GM18517 (cell line): ENCODE data around the gene SDK2.

Experiments used
- ATAC-seq: cut with Tn5 transposase; IDR thresholded peaks from one replicate; pipeline ENCODE4 v1.9.1; 2021; ENCODE audit warnings: mild to moderate bottlenecking, moderate library complexity; ENCODE audit not compliant: unreplicated experiment

SDK2 gene

DNA sequence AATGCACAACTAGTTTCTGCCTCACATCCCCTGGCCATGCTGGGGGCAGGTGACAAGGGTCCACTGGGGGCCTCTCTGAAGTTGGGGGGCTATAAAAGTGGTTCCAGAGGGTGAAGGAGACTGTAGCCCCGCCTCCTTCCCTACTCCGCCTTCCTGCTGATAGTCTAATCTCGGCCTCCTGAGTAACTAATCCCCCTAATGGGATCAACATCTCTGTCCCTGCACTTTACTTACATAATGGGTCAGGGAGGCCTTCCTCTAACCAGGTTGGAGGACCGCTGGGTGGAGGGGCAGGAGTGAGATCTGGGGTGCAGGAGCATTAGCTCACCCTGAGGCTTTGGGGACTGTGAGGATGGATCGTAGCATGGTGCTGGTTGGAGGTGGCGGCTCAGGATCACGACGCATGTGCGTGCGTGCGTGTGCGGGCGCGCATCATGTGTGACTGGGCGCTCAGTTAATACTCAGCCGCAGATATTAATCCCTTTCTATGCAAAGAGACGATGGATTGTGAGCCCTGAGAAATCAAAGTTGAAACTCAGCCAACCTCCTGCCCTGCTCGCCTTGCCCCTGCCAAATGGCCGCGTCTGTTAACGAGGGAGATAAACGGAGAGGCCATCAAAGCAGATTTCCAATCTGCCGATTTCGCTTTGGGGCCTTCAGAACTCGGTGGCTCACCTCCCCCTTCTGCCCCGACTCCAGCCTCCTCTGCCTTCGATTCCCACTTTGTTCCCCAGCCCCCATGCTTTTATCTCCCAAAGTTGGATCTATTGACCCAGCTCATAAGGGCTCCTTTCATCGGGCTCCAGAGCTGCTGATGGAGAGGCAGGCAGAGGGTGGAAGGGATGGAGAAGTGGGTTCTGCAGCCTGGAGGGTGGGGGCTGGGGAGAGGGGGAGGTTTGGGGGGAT is 107.3 kb downstream of the SDK2 start:
- no peak for ATAC-seq

DNA sequence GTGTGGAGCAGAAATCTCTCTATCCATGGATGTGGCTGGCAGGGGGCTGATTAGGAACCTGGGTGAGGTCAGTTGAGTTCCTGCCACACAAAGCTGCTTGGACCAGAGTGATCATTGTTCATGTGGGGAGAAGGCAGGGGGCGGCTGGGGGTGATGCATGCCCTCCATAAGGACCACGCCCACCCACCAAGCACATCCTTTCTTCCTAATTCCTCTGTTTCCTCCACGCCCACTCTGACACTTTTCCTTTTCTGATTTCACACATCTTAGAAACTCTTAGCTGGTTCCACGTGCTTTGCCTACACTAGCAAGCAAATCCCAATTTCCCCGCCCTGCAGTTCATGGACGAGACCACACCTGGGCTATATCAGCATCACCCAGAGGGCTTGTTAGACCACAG is 108.5 kb downstream of the SDK2 start:
- no peak for ATAC-seq

DNA sequence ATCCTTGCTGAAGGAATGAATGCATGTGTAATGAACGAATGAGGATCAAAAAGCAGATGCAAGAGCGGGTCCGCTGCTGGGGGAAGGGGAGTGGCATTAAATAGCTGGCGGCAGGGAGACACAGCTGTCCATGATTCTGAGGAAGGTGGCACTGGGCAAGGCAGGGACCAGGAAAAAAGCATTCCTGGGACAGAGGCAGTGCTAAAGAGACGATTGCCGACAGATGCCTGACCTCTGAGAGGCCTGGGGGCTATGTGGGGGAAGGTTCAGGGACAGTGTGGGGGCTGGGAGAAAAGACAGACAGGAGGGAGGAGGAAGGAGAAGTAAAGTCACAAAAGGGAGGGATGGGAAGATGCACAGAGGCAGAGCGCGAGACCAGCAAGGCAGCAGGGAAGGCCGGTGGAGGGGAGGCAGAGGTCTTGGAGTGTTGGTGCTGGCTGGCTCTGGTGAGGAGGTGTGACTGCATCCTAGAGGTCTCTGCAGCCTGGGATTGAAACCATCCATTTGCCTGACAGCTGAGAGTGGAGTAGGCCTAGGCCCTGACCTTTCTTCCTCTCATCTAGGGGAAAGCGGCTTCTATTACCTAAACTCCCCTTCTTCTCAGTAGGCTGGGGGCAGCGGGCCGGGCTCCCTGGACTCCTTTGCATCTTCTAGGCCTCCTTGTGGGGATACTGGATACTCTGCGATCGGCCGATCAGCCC is 109.9 kb downstream of the SDK2 start:
- ATAC-seq, result no peak

DNA sequence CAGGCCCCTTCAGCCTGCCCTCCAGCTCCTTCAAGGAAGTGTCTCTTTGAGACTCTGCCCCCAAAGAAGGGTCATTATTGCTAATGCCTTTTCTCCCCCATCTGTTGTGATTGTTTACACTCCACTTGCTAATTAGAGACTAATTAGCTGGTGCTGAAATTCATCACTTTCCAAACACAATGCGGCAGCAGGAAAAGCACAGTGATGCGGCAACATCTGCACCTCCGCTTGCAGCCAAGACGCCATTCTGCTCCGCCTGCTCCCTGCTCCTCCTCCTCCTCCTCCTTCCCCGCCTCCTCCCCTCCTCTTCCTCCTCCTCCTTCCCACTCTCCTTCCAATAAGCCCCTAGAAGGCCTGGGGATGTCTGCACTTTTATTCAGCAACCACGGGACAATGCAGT is 110.5 kb downstream of the SDK2 start:
- ATAC-seq, result no peak

DNA sequence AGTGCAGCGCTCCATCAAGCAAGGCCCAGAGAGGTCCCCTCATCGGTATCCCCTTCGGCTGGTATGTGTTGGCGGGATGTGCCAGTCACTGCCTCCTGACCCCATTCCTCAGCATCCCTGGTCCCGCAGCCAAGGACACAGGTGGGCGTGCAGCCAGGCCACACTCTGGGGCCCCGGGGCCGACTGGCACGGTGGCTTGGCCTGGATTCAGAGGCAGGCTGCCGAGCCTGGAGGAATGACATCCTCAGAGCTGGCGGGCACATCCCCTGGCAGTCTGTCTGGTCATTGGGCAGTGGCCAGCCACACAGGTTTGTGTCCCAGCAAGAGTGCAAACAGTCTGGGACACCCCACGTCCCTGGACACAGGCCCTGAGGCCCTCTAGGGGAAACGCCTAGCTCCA is 111.1 kb downstream of the SDK2 start:
- no peak for ATAC-seq

DNA sequence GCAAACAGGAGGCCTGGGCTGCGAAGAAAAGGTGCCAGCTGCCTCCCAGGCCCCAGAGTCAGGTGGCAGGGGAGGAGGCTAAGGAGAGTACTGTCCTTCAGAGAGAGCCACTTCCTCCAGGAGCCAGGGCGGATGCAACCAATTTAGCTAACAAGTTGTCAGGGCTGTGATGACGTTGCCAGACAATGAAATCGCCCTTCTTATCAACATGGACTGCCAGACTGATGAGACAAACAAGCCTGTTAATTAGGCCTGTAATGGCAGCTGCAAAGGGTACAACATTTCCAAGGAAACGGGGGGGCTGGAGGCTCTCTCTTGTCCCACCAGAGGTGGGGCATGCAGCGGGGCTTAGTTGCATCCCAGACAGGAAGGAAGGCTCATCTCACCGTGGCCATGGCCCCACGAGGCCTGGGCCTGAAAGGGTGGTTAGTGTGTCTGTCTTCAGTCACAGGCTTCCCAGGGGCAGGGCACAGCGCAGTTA is 111.8 kb downstream of the SDK2 start:
- no peak for ATAC-seq

DNA sequence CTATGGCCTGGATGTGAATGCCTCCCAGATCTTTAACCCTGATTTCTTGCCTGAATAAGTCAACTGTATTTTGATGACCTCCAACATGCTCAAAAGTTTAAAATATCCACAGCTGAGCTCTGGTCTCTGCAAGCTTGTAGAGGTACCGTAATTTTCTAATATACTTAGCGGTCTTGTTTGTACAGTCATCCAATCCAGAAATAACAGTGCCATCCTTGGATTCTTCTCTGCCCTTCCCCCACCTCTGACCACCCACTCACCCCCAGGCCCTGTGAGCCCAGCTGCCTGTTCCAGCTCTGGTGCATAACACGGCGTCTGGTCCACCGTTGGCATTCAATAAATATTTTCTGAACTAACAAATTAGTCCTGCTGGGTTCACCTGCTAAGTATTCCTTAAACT is 113.1 kb downstream of the SDK2 start:
- no peak for ATAC-seq

DNA sequence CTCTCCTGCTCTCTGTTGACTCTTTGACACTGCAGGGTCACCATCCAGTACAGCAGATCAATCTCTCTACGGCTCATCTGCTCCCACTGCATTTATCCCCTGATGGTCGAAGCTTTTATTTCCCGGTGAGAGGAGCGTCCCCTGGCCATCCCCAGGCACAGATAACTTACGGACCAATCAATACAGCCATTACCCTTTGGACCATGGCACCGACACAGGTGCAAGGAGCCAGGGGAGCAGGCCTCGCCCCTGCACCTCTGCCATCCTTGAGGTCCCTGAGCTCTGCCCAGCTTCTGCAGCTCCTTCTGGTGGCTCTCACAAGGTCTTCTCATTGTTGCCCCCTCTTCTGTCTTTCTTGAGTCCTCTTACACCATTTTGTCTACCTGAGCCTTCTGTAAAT is 115.6 kb downstream of the SDK2 start:
- no peak for ATAC-seq

DNA sequence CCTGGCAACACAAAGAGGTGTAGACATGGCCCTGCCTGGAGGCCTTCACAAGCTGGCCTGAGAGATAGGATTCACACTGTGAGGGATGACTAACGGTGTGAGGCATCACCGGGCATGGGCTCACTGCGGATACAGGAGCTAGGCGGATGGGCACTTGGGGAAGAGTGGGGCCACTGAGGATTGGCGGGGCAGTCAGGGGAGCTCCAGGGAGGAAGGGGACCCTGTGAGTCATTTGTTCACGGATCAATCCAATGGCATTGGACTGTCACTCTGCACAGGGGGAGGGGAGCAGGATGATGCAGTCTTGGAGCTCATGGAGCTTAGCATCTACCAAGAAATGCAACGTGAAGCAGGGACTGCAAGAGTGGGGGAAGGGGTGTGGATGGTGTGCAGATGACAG is 117.3 kb downstream of the SDK2 start:
- ATAC-seq, result no peak

DNA sequence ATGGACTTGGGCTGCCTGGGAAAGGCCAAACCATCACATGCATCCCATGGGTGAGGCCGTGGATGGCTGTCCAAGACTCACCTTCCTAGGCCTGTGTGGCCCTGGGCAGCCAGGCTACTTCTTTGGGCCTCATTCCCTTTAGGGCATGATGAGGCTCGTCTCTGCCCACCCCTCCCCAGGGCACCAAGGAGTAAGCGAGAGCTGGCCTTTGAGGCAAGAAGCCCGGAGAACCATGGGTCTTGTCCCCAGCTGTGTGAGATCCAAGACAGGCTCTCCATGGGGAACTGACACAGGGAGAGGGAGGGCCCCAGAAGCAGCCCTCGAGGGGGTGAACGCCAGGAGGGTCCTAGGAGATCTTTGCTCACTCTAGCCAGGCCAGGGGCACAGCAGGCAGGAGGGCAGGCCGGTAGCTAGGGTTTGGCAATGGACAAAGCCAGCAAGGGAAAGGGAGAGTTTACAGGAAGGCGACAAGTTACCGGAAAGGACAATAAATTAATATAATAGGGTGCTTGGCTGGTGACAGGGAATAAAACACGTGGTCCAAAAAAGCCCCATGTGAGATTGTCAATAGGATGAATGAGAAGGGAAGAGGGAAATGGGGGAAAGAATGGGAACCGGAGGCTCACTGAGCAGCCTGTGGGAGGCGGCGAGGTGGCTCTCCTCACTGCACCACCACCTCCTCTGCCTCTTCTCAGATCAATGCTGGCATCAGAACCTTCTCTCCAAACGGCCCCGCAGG is 119.1 kb downstream of the SDK2 start:
- ATAC-seq, result no peak

DNA sequence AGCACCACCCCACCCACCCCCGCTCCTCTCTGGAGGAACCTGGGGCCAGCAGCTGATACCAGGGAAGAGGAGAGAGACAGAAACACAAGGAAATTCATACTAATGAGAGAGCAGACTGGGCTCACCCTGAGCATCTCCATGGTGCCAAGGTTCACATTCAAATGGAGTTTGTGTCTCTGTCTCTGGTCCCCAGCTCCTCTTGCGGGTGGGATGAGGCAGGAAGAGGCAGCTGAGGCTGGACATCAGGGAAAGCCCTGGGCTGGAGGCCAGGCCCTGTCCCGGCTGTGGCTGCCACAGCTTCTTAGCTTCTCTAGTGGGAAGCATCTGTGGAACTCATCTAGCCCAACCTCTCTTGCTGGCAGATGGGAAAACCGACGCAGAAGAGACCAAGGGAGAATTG is 121.5 kb downstream of the SDK2 start:
- ATAC-seq, result no peak

DNA sequence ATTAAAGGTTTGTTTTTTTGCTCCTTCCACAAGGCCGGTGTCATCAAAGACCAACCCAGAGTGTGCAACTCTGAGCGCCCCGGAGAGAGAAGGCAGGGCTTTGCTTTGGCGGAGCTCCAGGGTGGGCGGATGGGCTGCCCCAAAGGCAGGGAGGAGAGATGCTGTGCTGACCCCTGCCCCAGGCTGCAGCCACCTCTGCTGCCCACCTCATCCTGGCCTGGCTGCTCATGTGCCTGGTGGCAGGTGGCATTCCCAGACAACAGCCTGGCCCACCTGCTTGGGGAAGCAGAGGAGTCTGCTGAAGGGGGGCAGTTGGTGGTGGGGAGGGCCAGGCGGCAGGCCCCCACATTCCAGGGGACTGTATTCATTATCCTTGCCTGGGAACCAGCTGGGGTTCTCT is 122.1 kb downstream of the SDK2 start:
- ATAC-seq, result no peak

DNA sequence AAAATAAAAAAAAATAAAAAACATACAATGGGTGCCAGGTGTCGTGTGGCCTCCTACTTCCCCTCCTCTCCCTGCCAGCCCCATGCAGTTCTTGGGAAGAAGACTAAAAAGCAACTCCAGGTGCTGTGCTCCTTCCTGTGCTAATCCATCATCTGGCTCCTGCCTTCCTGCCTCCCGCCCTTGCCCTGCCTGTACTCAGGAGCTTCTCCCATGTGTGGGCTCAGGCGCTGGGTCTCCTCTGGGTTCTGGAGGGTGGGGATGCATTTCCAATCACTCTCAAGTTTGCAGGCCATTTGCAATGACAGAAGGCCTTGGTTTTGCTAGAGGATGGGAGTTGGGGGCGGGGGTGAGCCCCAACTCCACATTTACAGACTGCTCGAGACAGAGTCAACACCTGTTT is 122.9 kb downstream of the SDK2 start:
- no peak for ATAC-seq

DNA sequence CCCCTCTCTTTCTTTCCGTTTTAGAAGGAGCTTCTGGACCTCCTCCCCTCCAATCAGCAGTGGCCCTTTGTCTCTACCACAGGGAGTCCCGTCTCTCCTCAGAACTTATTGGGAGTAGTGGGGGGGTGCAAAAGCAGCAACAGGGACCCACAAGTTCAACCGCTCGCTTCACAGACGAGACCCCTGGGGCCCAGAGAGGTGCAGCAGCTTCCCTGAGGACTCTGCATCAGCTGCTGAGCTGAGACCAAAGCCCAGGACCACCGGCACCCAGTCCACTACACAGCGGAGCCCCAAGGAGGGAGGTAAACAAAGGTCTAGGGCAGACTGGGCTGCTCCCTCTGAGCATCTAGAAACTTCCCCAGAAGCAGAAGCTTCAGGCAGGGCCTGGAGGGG is 123.9 kb downstream of the SDK2 start:
- ATAC-seq, result no peak

DNA sequence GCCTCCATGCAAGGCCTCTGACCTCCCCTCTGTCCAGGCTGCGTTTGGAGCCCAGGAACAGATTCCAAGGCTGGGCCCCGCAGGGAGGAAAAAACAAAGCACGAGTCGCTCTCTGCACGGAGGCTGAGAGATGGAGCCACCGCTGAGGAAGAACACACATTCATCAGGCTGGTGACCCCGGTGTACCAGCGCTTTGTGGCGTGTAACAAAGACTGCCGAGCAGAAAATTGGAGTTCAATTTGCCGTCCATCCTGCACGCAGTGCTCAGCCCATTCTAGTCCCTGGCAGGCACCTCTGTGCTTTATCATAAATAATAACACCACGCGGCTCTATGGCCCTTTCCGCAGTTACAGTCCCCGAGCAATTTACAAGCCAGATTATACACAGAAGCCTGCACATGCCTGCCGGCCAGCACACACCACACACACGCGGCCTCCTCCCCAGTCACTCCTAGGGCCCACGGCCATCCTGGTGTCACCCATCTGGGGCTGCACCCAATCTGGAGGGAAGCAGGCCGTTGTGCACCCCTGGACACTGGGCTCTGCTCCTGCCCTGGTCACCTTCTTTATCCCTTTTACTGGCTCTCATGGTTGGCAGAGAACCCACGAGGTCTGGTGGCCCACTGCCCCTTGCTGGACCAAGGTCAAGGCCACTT is 124.4 kb downstream of the SDK2 start:
- ATAC-seq, result no peak

DNA sequence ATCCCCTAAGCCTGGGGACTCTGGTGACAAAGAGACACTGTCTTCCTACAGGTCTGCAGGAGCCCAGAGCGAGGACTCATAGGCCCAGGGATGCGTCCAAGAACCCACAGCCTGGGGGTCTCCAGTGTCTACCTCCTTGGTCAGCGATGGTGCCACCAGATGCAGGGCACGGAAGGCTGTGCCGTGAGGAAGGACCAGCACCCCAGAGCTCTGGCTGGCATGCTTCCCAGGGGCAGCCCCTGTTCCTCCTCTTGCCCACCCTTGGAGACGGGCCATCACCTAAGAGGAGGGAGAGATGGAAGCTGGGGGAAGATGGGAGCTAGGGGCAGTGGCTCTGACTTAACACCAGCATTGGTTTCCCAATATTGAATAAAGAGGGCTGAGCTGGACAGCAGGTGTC is 125.2 kb downstream of the SDK2 start:
- no peak for ATAC-seq

DNA sequence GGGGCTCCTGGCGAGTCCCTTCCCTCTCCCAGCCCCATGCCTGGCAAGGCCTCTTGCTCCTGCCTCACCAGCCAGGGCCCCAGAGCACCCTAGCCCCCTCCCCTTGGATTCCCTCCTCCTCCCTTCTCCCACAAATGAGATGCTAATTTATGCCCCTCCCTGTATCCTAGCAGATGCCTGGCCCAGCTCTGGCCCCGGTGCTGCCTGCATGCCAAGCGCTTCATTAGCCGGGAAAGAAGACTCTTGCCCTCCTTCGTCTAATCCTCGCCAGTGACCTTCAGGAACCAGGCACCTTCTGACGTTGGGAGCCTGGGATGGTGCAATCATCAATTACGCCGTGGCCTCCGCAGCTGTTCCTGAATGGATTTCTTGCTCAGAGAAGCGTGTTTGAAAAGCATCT is 127.8 kb downstream of the SDK2 start:
- ATAC-seq, result no peak

DNA sequence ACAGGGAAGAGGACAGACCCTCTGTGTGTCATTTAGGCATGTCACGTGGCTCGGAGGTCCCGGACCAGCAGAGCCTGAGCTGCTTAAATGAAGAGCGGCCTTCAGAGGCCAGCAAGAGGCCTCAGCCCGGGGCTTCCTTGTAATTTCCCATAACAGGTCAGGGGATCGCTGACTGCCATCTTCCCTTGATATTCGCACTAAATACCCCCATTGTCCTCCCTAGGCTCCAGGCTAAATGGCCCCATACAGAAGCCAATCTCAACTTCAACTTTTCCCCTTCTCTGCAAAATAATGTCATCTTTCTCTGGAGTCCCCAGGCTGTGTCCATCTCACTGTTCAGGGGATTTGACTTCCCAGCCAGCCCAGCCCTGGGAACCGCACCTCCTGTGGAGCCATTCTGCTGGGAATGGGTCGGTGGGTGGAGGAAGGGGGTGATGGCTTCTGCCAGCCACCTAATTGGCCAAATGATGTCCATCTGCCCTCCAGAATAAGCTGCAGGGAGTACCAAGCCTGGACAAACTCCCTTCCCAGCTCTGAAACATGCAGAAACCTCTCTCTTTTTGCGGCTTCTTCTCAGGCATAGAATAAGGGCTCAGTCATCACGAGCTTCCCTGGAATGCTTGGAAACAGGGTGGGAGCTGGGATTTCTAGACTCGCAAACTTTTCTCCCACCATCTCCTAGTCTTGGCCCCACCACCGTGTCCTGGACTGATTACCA is 129.9 kb downstream of the SDK2 start:
- ATAC-seq, result no peak

DNA sequence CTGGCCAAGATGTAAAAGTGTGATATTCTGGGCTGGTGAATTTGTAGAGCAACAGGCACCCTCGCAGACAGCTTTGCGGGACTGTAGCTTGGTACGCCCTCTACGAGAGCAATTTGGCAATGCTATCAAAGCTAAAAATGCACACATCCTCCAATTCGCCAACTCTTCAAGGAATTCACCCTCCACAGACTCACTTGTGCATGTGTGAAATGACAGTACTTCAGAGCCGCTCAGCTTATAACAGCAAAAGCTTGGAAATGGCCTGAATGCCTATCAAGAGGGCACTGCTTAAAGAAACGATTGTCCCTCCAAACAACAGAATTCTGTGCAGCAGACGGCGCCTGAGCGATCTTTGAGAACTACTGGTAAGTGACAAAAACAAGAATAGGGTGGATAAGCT is 130.8 kb downstream of the SDK2 start:
- ATAC-seq, result no peak

DNA sequence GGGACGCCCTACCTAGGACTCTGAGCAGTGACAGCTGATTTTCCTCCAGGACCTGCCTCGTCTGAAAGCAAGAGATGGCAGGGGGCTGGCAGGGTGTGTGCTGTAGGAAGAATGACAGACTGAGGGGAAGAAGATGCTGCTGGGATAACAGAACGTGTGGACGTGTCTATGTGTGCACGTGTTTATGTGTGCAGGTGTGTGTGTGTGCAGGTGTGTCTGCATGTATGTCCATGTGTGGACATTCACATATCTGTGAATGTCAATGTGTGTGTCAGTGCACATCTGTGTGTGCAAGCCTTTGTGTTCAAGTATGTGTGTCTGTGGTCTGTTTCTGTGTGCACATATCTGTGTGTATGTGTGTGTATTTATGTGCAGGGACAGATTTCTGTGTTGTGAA is 132.5 kb downstream of the SDK2 start:
- no peak for ATAC-seq
